Testis (tissue), 2 donors: Measurements from ENCODE around the gene ANP32B.

Source experiments
- POLR2A ChIP-seq: fragments of 450-650 bp; IDR thresholded peaks from one replicate; pipeline ENCODE4 v1.6.1; 2017; ENCODE audit warnings: antibody characterized with exemption, mild to moderate bottlenecking, moderate library complexity
- TF ChIP-seq, protein P1 (sequence below), 3 experiments: fragments of 450-650 bp in 2 of 3; fragments of 200-600 bp in 1 of 3; sonication (generic) in 1 of 3; IDR thresholded peaks; one replicate each; pipeline ENCODE4 v1.5.1; 2016 to 2019; ENCODE audit warnings: antibody characterized with exemption in 3 of 3, mild to moderate bottlenecking in 2 of 3, moderate library complexity in 1 of 3

DNA sequence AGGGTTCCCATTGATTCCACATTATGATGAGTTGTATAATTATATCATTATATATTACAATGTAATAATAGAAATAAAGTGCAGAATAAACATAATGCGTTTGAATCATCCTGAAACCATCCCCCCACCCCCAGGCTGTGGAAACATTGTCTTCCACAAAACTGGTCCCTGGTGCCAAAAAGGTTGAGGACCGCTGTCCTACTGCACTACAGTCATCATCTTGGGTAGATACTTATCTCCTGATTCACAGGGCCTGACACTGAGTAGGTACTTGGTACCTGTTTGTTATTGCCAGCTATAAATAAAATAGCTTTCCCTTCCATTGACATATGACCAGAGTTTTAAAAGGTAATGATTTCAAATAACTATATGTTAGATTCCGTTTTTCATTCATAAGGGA, 25.6 kb downstream of the ANP32B start:
- TF ChIP-seq POLR2A, result no peak
- TF ChIP-seq, protein P1, sequence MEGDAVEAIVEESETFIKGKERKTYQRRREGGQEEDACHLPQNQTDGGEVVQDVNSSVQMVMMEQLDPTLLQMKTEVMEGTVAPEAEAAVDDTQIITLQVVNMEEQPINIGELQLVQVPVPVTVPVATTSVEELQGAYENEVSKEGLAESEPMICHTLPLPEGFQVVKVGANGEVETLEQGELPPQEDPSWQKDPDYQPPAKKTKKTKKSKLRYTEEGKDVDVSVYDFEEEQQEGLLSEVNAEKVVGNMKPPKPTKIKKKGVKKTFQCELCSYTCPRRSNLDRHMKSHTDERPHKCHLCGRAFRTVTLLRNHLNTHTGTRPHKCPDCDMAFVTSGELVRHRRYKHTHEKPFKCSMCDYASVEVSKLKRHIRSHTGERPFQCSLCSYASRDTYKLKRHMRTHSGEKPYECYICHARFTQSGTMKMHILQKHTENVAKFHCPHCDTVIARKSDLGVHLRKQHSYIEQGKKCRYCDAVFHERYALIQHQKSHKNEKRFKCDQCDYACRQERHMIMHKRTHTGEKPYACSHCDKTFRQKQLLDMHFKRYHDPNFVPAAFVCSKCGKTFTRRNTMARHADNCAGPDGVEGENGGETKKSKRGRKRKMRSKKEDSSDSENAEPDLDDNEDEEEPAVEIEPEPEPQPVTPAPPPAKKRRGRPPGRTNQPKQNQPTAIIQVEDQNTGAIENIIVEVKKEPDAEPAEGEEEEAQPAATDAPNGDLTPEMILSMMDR (IDR thresholded peaks at IDR 0.05), result no peak
